Neural progenitor cell (in vitro differentiated cells): ENCODE measurements around the gene VDAC2. TPM values are rescaled to one million over a fixed set of nuclear protein-coding genes. Genes with fewer than 3 reads are reported as not detected.

ENCODE experiments used
- DNase-seq: peaks from one replicate; pipeline ENCODE4 v3.0.0-alpha.2; 2016; ENCODE audit warnings: low spot score
- H2AFZ ChIP-seq: fragments of 200-600 bp; sonication (generic); replicated peaks from 2 replicates; pipeline ENCODE4 v1.6.1; 2016; ENCODE audit warnings: antibody characterized with exemption
- H3F3A ChIP-seq: fragments of 200-600 bp; sonication (generic); 2 replicates; pipeline ENCODE4 v1.6.1; 2016; ENCODE audit warnings: antibody characterized with exemption, low read depth
- H3K27ac ChIP-seq: fragments of 200-600 bp; sonication (generic); 2 replicates; pipeline ENCODE4 v1.5.1; 2016; ENCODE audit warnings: mild to moderate bottlenecking
- H3K27me3 ChIP-seq: fragments of 200-600 bp; sonication (generic); 2 replicates; pipeline ENCODE4 v1.6.1; 2016; ENCODE audit warnings: mild to moderate bottlenecking, moderate library complexity
- H3K36me3 ChIP-seq: fragments of 200-600 bp; sonication (generic); 2 replicates; pipeline ENCODE4 v1.5.1; 2016
- H3K4me1 ChIP-seq: fragments of 200-600 bp; sonication (generic); 2 replicates; pipeline ENCODE4 v1.6.1; 2016; ENCODE audit warnings: mixed run types
- H3K4me2 ChIP-seq: fragments of 200-600 bp; sonication (generic); 2 replicates; pipeline ENCODE4 v1.6.1; 2016
- H3K4me3 ChIP-seq: fragments of 200-600 bp; sonication (generic); 2 replicates; pipeline ENCODE4 v1.5.1; 2016
- H3K79me2 ChIP-seq: fragments of 200-600 bp; sonication (generic); 2 replicates; pipeline ENCODE4 v1.6.1; 2016; ENCODE audit warnings: low read depth
- H3K9ac ChIP-seq: fragments of 200-600 bp; sonication (generic); 2 replicates; pipeline ENCODE4 v1.6.1; 2016
- H3K9me3 ChIP-seq: fragments of 200-600 bp; sonication (generic); 2 replicates; pipeline ENCODE4 v1.5.1; 2016; ENCODE audit warnings: low read depth
- H4K20me1 ChIP-seq: fragments of 200-600 bp; sonication (generic); 2 replicates; pipeline ENCODE4 v1.6.1; 2016; ENCODE audit warnings: low read depth
- H3K27ac Mint-ChIP-seq: 3 replicates; pipeline ENCODE4 v1.8.0; 2021; ENCODE audit warnings: mixed read lengths
- H3K27me3 Mint-ChIP-seq: 2 replicates; pipeline ENCODE4 v1.8.0; 2022; ENCODE audit warnings: low read depth, mild to moderate bottlenecking, inconsistent platforms, moderate library complexity, mixed read lengths; ENCODE audit not compliant: insufficient read depth
- H3K36me3 Mint-ChIP-seq: 3 replicates; pipeline ENCODE4 v1.8.0; 2021; ENCODE audit warnings: mixed read lengths
- H3K4me1 Mint-ChIP-seq: 3 replicates; pipeline ENCODE4 v1.8.0; 2021; ENCODE audit warnings: mixed read lengths
- H3K4me3 Mint-ChIP-seq: 3 replicates; pipeline ENCODE4 v1.8.0; 2021; ENCODE audit warnings: mild to moderate bottlenecking, moderate library complexity, mixed read lengths
- H3K9me3 Mint-ChIP-seq: 3 replicates; pipeline ENCODE4 v1.8.0; 2020; ENCODE audit warnings: mixed read lengths
- CTCF ChIP-seq: fragments of 200-600 bp; sonication (generic); IDR thresholded peaks from 2 replicates; pipeline ENCODE4 v1.5.1; 2017; ENCODE audit warnings: antibody characterized with exemption, mild to moderate bottlenecking
- EZH2 ChIP-seq: fragments of 200-600 bp; sonication (generic); IDR thresholded peaks from 2 replicates; pipeline ENCODE4 v1.6.1; 2017; ENCODE audit warnings: antibody characterized with exemption, mild to moderate bottlenecking, moderate library complexity
- EZH2phosphoT487 ChIP-seq: fragments of 200-600 bp; sonication (generic); IDR thresholded peaks from 2 replicates; pipeline ENCODE4 v1.6.1; 2017; ENCODE audit warnings: antibody characterized with exemption
- total RNA-seq: library from RNA; depleted of rRNA; stranded (reverse); fragments of >200 nt; gene quantifications from 2 replicates; pipeline ENCODE4 v1.2.3, GENCODE V29; 2015; ENCODE audit warnings: low replicate concordance

Gene VDAC2
- total RNA-seq, 1 donor from 2014 or later: 341 TPM

DNA sequence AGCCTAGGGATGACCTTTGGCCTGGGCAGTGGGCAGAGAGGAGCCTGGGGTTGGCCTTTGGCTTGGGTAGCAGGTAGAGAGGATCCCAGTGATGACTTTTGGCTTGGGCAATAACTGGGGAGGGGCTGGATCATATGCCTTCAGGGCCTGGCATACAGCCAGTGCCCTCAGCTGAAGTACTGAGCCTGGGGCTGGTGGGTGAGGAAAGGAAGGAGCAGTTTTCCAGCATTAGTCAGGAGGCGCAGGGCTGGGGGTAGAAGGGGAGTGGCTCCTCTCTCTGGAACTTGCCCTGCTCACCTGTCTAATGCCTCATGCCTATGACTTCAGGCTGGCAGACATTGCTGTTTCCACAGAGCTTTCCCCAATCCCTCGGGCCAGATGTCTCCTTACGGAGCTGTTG lies 40.3 kb downstream of the VDAC2 start:
- no peaks in the 10 kb centered on the region for H3K27me3 ChIP-seq
- no peaks in the 10 kb centered on the region for H3F3A ChIP-seq
- H3K4me1 Mint-ChIP-seq: peaks cover 10% of the 10 kb centered on the region
- H3K4me3 ChIP-seq: no peak overlapping the region
- H3K9ac ChIP-seq: no peak overlapping the region
- H3K4me2 ChIP-seq: no peak overlapping the region
- H3K9me3 ChIP-seq: peaks cover 5% of the 10 kb centered on the region
- no peak for DNase-seq
- no peak overlapping the region for H3K4me3 Mint-ChIP-seq
- no peak overlapping the region for H3K27ac ChIP-seq
- H3K9me3 Mint-ChIP-seq: peaks cover 30% of the 10 kb centered on the region
- H3K4me1 ChIP-seq: no peaks in the 10 kb centered on the region
- H3K36me3 Mint-ChIP-seq: no peaks in the 10 kb centered on the region
- peaks cover 4% of the 10 kb centered on the region for H3K27me3 Mint-ChIP-seq
- H3K27ac Mint-ChIP-seq: no peak overlapping the region
- H3K36me3 ChIP-seq: no peaks in the 10 kb centered on the region
- no peaks in the 10 kb centered on the region for H3K79me2 ChIP-seq
- H2AFZ ChIP-seq: no peak overlapping the region
- no peak for TF ChIP-seq CTCF
- TF ChIP-seq EZH2phosphoT487: no peak
- no peak for TF ChIP-seq EZH2
- no peaks in the 10 kb centered on the region for H4K20me1 ChIP-seq

GRCh38 chr10:75253281-75254220 lies 43.0 kb downstream of the VDAC2 start:
- H3K36me3 ChIP-seq: no peaks in the 10 kb centered on the region
- H3K79me2 ChIP-seq: no peaks in the 10 kb centered on the region
- peaks cover 5% of the 10 kb centered on the region for H3K9me3 ChIP-seq
- H3K27ac Mint-ChIP-seq: no peak overlapping the region
- no peak overlapping the region for H3K4me3 ChIP-seq
- no peak overlapping the region for H2AFZ ChIP-seq
- H3K4me1 Mint-ChIP-seq: no peaks in the 10 kb centered on the region
- H3K4me3 Mint-ChIP-seq: no peak overlapping the region
- no peaks in the 10 kb centered on the region for H4K20me1 ChIP-seq
- H3K9ac ChIP-seq: no peak overlapping the region
- H3K27ac ChIP-seq: no peak overlapping the region
- H3K27me3 Mint-ChIP-seq: peaks cover 4% of the 10 kb centered on the region
- H3K36me3 Mint-ChIP-seq: no peaks in the 10 kb centered on the region
- peaks cover 33% of the 10 kb centered on the region for H3K9me3 Mint-ChIP-seq
- H3K4me2 ChIP-seq: no peak overlapping the region
- H3K4me1 ChIP-seq: no peaks in the 10 kb centered on the region
- no peaks in the 10 kb centered on the region for H3K27me3 ChIP-seq
- DNase-seq: no peak
- H3F3A ChIP-seq: no peaks in the 10 kb centered on the region
- TF ChIP-seq CTCF: no peak
- TF ChIP-seq EZH2: no peak
- no peak for TF ChIP-seq EZH2phosphoT487

- no peaks in the 10 kb centered on the region for H3K4me1 Mint-ChIP-seq
- H3K9me3 Mint-ChIP-seq: peaks cover 33% of the 10 kb centered on the region
- Histone ChIP-seq H4K20me1 (no peaks in the 10 kb centered on the region), H2AFZ (no peak overlapping the region), H3K79me2 (no peaks in the 10 kb centered on the region), H3K36me3 (no peaks in the 10 kb centered on the region), H3K4me2 (no peak overlapping the region), H3F3A (no peaks in the 10 kb centered on the region), H3K9me3 (peaks cover 5% of the 10 kb centered on the region), H3K27me3 (no peaks in the 10 kb centered on the region), H3K4me3 (no peak overlapping the region), H3K4me1 (no peaks in the 10 kb centered on the region), H3K27ac (no peak overlapping the region), H3K9ac (no peak overlapping the region)
- H3K27me3 Mint-ChIP-seq: peaks cover 4% of the 10 kb centered on the region
- TF ChIP-seq CTCF (no peak), EZH2 (no peak), EZH2phosphoT487 (no peak)
- H3K27ac Mint-ChIP-seq: no peak overlapping the region
- DNase-seq: no peak
- H3K4me3 Mint-ChIP-seq: no peak overlapping the region
- H3K36me3 Mint-ChIP-seq: no peaks in the 10 kb centered on the region
Observed at GRCh38 chr10:75254739-75255138, 44.1 kb downstream of the VDAC2 start.
